Esophagus (tissue), 2 donors: ENCODE results near the gene AHNAK. TPM values are rescaled to one million over a fixed set of nuclear protein-coding genes. Genes with fewer than 3 reads are reported as not detected.

Experiments
- H3K27ac ChIP-seq, 2 donors: one replicate each; pipeline ENCODE4 v1.5.1; 2013; ENCODE audit warnings: low read depth in 2 of 2, mild to moderate bottlenecking in 2 of 2, inconsistent platforms in 1 of 2, low read length in 1 of 2, moderate library complexity in 1 of 2
- H3K27me3 ChIP-seq, 2 donors: one replicate each; pipeline ENCODE4 v1.6.1; 2013; ENCODE audit warnings: low read length in 2 of 2, control low read depth in 1 of 2, mild to moderate bottlenecking in 1 of 2; ENCODE audit not compliant: insufficient read depth in 2 of 2, control insufficient read depth in 1 of 2
- H3K36me3 ChIP-seq, 2 donors: one replicate each; pipeline ENCODE4 v1.6.1; 2013; ENCODE audit warnings: low read length in 1 of 2; ENCODE audit not compliant: control insufficient read depth in 2 of 2, insufficient read depth in 2 of 2
- H3K4me1 ChIP-seq, 2 donors: one replicate each; pipeline ENCODE4 v1.6.1; 2013; ENCODE audit warnings: low read length in 1 of 2; ENCODE audit not compliant: control insufficient read depth in 2 of 2, insufficient read depth in 2 of 2
- H3K4me3 ChIP-seq, 2 donors: one replicate each; pipeline ENCODE4 v1.5.1; 2013; ENCODE audit warnings: low read length in 2 of 2, mild to moderate bottlenecking in 2 of 2, low read depth in 1 of 2, moderate library complexity in 1 of 2
- H3K9me3 ChIP-seq, 2 donors: one replicate each; pipeline ENCODE4 v1.6.1; 2013; ENCODE audit warnings: mild to moderate bottlenecking in 2 of 2, low read depth in 1 of 2, low read length in 1 of 2, moderate library complexity in 1 of 2; ENCODE audit not compliant: control insufficient read depth in 2 of 2, insufficient read depth in 1 of 2
- WGBS, 2 donors: extraction: QIAGEN DNeasy Blood & Tissue Kit; methylation state at CpG; one replicate each; pipeline ENCODE4 v1.1.7; 2013; 5-methylcytosine and 5-hydroxymethylcytosine counted together
- polyA plus RNA-seq, 2 donors: library from polyadenylated mRNA; stranded (reverse); fragments of 200-250 nt; gene quantifications; one replicate each; pipeline ENCODE4 v1.2.3, GENCODE V29; 2013
- donor health status: healthy with polysubstance abuse.
- donor health status: Bipolar disorder and iron deficiency.

The AHNAK gene
- polyA plus RNA-seq, 2 donors = 168 to 195 TPM

GRCh38 chr11:62538470-62539237, 8.0 kb downstream of the AHNAK start:
- H3K27ac ChIP-seq = peak overlapping the region; percentile 93 to 99
- H3K9me3 ChIP-seq = no peaks in the 10 kb centered on the region
- peaks cover 20 to 35% of the 10 kb centered on the region in 2 donors for H3K4me1 ChIP-seq
- WGBS, 2 donors = 35 to 49% methylated on average over 19 of the region's 19 CpGs
- H3K36me3 ChIP-seq = peaks cover 10 to 36% of the 10 kb centered on the region in 2 donors
- H3K27me3 ChIP-seq = no peaks in the 10 kb centered on the region
- H3K4me3 ChIP-seq = peak overlapping the region; percentile 25 to 82

- 49 to 56% methylated on average over 20 to 21 of the region's 21 CpGs for WGBS, 2 donors
- Histone ChIP-seq H3K36me3 (peaks cover 26 to 52% of the 10 kb centered on the region in 2 donors), H3K9me3 (no peaks in the 10 kb centered on the region), H3K27ac (peak overlapping the region in 1 of 2 donors; percentile 74), H3K4me1 (peaks cover 17 to 27% of the 10 kb centered on the region in 2 donors), H3K27me3 (no peaks in the 10 kb centered on the region), H3K4me3 (no peak overlapping the region)
These were observed 10.2 kb downstream of the AHNAK start for GRCh38 chr11:62536301-62536957.

- H3K4me1 ChIP-seq = peaks cover 17 to 22% of the 10 kb centered on the region in 2 donors
- no peaks in the 10 kb centered on the region for H3K9me3 ChIP-seq
- H3K27ac ChIP-seq = peak overlapping the region in 1 of 2 donors; percentile 74
- H3K4me3 ChIP-seq = no peak overlapping the region
- H3K36me3 ChIP-seq = peaks cover 27 to 54% of the 10 kb centered on the region in 2 donors
- H3K27me3 ChIP-seq = no peaks in the 10 kb centered on the region
- 67 to 74% methylated on average over 12 of the region's 12 CpGs for WGBS, 2 donors
These were observed 10.8 kb downstream of the AHNAK start for GRCh38 chr11:62535802-62536201.

DNA sequence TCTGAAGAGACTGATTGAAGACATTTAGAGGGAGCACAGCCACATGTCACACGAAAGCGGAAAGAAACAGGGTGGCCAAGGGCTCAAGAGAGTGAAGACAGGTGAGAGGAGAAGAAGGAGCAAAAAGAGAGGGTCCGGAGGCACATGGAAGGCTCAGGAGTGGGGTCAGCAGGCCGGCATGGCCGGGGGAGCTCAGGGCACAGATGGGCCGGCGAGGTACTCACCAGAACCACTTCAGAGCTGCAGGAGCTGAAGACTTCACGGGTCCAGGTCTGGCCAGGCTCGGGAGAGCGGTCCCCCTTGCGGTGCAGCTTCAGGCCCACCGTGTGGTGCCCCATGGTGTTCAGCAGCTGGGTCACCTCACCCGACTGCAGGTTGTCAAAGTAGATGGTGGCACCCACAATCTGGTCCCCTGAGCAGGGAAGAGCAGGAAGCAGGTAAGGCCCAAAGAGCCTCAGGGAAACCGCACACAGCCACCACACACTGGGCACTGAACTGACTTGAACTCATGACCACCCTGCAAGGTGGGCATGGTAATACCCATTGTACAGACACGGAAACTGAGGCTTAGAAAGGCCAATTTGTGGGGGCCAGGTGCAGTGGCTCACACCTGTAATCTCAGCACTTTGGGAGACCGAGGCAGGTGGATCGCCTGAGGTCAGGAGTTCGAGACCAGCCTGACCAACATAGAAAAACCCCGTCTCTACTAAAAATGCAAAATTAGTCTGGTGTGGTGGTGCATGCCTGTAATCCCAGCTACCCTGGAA, 11.6 kb downstream of the AHNAK start:
- peaks cover 35 to 63% of the 10 kb centered on the region in 2 donors for H3K36me3 ChIP-seq
- no peak overlapping the region for H3K4me3 ChIP-seq
- H3K4me1 ChIP-seq = peaks cover 16 to 17% of the 10 kb centered on the region in 2 donors
- H3K9me3 ChIP-seq = no peaks in the 10 kb centered on the region
- 91 to 92% methylated on average over 19 of the region's 19 CpGs for WGBS, 2 donors
- H3K27ac ChIP-seq = no peak overlapping the region
- H3K27me3 ChIP-seq = no peaks in the 10 kb centered on the region

GRCh38 chr11:62532096-62532495, 14.5 kb downstream of the AHNAK start:
- Histone ChIP-seq H3K27me3 (no peaks in the 10 kb centered on the region), H3K4me1 (no peaks in the 10 kb centered on the region), H3K36me3 (peaks cover 40 to 72% of the 10 kb centered on the region in 2 donors)

DNA sequence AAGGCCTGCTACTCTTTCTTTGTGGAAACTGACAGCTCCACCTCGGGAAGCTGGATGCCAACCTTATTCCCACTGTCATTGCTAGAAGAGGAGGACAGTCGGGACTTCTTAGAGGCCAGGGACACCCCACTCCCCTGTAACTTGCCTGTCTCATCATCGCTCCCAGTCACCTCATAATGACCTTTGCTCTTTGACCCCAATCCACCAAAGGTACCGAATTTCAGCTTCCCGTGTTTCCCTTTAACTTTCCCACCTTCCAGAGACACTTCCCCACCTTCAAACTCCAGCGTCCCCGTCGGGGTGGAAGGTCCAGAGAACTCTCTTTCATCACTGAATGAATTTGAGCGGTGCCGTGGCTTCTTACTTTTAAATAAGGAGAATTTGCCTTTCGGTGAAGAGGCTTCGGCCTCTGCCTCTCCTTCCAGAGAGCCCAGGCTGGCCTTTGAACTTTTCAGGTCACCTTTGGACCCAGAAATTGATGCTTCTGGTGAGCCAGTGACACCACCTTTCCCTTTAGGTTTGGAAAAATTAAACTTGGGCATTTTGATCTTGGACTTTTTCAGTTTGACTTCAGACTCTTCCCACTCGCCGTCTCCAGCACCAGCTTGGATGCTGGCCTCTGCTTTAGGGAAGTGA, 29.8 kb downstream of the AHNAK start:
- Histone ChIP-seq H3K4me3 (no peak overlapping the region), H3K36me3 (peaks cover 31 to 70% of the 10 kb centered on the region in 2 donors), H3K27me3 (no peaks in the 10 kb centered on the region), H3K4me1 (peaks cover 0 to 7% of the 10 kb centered on the region in 2 donors), H3K27ac (peak overlapping the region in 1 of 2 donors; percentile 29), H3K9me3 (no peaks in the 10 kb centered on the region)
- 81 to 82% methylated on average over 14 of the region's 14 CpGs for WGBS, 2 donors

More at GRCh38 chr11:62532096-62532495, 14.5 kb downstream of the AHNAK start:
- 82 to 95% methylated on average over 2 of the region's 2 CpGs for WGBS, 2 donors
- H3K9me3 ChIP-seq = no peaks in the 10 kb centered on the region
- no peak overlapping the region for H3K4me3 ChIP-seq
- H3K27ac ChIP-seq = no peak overlapping the region

GRCh38 chr11:62514151-62514550, 32.5 kb downstream of the AHNAK start:
- no peaks in the 10 kb centered on the region for H3K9me3 ChIP-seq
- peaks cover 0 to 7% of the 10 kb centered on the region in 2 donors for H3K4me1 ChIP-seq
- 81% methylated on average over 7 of the region's 7 CpGs for WGBS, 2 donors
- H3K4me3 ChIP-seq = no peak overlapping the region
- H3K36me3 ChIP-seq = peaks cover 31 to 49% of the 10 kb centered on the region in 2 donors
- no peaks in the 10 kb centered on the region for H3K27me3 ChIP-seq
- peak overlapping the region in 1 of 2 donors; percentile 7 for H3K27ac ChIP-seq

- peaks cover 29 to 44% of the 10 kb centered on the region in 2 donors for H3K36me3 ChIP-seq
- no peak overlapping the region for H3K4me3 ChIP-seq
- peak overlapping the region in 1 of 2 donors; percentile 1 for H3K27ac ChIP-seq
- peaks cover 0 to 7% of the 10 kb centered on the region in 2 donors for H3K4me1 ChIP-seq
- H3K27me3 ChIP-seq = no peaks in the 10 kb centered on the region
- 84 to 86% methylated on average over 10 of the region's 10 CpGs for WGBS, 2 donors
- no peaks in the 10 kb centered on the region for H3K9me3 ChIP-seq
These were observed 33.0 kb downstream of the AHNAK start for GRCh38 chr11:62513626-62514025.

GRCh38 chr11:62512961-62513360, 33.6 kb downstream of the AHNAK start:
- Histone ChIP-seq H3K27me3 (no peaks in the 10 kb centered on the region), H3K36me3 (peaks cover 24 to 37% of the 10 kb centered on the region in 2 donors), H3K4me3 (no peak overlapping the region), H3K9me3 (no peaks in the 10 kb centered on the region), H3K27ac (peak overlapping the region in 1 of 2 donors; percentile 44), H3K4me1 (peaks cover 2 to 3% of the 10 kb centered on the region in 2 donors)
- 78 to 80% methylated on average over 8 of the region's 8 CpGs for WGBS, 2 donors
